Measurements from ENCODE around the gene RASGRP4. TPM values are rescaled to one million over a fixed set of nuclear protein-coding genes. Genes with fewer than 3 reads are reported as not detected.
"Not testable (repeated sequence)": the region's sequence is repeated elsewhere in the genome, so short reads cannot be mapped to it uniquely, and the experiment has no call there.

Gene RASGRP4
- total RNA-seq, 4 donors from 2014 or later, result 1.5 to 19.8 (median 1.7) TPM; not detected in 1

DNA sequence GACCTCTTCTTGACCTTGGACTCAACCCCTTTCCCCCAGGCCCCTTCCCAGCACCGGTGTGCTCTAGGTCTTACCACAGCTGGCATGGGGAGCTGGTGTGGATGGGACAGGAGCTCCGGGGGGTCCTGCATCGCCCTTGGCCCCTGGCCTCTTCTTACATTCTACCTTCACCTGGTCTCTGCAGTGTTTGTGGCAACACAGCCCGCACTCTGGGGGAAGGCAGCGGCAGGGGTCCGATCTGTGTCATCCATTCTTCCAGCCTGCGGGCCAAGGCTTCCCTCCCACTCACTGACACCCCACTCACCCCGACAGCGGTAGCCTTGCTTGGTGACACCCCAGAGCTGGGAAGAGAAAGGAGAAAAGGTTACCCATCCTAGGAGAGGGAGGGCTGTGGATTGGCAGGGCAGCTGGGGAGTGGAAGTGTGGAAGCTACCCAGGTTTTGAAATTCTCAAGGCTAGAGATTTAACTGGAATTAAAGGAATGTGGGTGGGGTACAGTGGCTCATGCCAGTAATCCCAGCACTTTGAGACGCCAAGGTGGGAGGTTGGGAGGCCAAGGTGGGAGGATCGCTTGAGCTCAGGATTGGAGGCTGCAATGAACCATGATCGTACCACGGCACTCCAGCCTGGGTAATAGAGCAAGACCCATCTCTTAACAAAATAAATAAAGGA lies 14.8 kb downstream of the RASGRP4 start:
- Histone ChIP-seq H3K27ac (no peak overlapping the region), H3K27me3 (peaks cover 3% of the 10 kb centered on the region), H3K9me3 (no peaks in the 10 kb centered on the region), H3K4me3 (no peak overlapping the region), H3K4me1 (no peaks in the 10 kb centered on the region), H3K36me3 (peaks cover 0 to 10% (median 4%) of the 10 kb centered on the region in 4 donors)
- intact Hi-C loops (cut with DNase I; ENCODE audit: low total_unique reads), result no loop called here
- in situ Hi-C loops (cut with MboI; ENCODE audit: low pct_ligation_motif_present in 1 of 4, low pct_unique_long_range_greater_than_20kb in 1 of 4, low sequenced_read_pairs in 3 of 4), result loop anchor here (10.0 to 25.0 kb wide), 4 partner anchors 114 to 551 kb away; partner anchors contain the start of genes MRPS12 (in 2 of the 4), SARS2 (in 2 of the 4), EIF3K (in 1 of the 4) and MAP4K1 (in 1 of the 4)
- no peak for DNase-seq
- TF ChIP-seq, protein P1, sequence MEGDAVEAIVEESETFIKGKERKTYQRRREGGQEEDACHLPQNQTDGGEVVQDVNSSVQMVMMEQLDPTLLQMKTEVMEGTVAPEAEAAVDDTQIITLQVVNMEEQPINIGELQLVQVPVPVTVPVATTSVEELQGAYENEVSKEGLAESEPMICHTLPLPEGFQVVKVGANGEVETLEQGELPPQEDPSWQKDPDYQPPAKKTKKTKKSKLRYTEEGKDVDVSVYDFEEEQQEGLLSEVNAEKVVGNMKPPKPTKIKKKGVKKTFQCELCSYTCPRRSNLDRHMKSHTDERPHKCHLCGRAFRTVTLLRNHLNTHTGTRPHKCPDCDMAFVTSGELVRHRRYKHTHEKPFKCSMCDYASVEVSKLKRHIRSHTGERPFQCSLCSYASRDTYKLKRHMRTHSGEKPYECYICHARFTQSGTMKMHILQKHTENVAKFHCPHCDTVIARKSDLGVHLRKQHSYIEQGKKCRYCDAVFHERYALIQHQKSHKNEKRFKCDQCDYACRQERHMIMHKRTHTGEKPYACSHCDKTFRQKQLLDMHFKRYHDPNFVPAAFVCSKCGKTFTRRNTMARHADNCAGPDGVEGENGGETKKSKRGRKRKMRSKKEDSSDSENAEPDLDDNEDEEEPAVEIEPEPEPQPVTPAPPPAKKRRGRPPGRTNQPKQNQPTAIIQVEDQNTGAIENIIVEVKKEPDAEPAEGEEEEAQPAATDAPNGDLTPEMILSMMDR (IDR thresholded peaks at IDR 0.05), result no peak
- TF ChIP-seq POLR2AphosphoS5 (IDR thresholded peaks at IDR 0.05) (no peak), EP300 (IDR thresholded peaks at IDR 0.05; ENCODE audit: low read depth) (no peak), POLR2A (IDR thresholded peaks at IDR 0.05) (no peak)
- WGBS, 2 donors (ENCODE audit: low coverage in 1 of 2), result 88% methylated on average over 13 of the region's 13 CpGs; no CpG with 5 or more reads in 1 of the 2 donors

DNA sequence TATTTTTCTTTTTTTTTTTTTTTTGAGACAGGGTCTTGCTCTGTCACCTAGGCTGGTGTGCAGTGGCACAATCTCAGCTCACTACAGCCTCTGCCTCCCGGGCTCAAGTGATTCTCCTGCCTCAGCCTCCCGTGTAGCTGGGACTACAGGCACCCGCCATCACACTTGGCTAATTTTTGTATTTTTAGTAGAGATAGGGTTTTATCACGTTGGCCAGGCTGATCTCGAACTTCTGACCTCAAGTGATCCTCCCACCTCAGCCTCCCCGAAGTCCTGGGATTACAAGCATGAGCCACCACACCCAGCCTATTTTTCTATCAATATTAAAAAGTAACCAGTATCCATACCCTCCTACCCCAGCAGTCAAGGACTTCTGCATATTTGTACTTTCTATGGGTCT lies 15.6 kb downstream of the RASGRP4 start:
- in situ Hi-C loops (cut with MboI; ENCODE audit: low pct_ligation_motif_present in 1 of 4, low pct_unique_long_range_greater_than_20kb in 1 of 4, low sequenced_read_pairs in 3 of 4), result loop anchor here (10.0 to 25.0 kb wide), 4 partner anchors 114 to 552 kb away; partner anchors contain the start of genes MRPS12 (in 2 of the 4), SARS2 (in 2 of the 4), EIF3K (in 1 of the 4) and MAP4K1 (in 1 of the 4)
- not testable (repeated sequence) for H3K4me1 ChIP-seq
- 60 to 71% methylated on average over 3 to 6 of the region's 6 CpGs for WGBS, 2 donors (ENCODE audit: low coverage in 1 of 2)

DNA sequence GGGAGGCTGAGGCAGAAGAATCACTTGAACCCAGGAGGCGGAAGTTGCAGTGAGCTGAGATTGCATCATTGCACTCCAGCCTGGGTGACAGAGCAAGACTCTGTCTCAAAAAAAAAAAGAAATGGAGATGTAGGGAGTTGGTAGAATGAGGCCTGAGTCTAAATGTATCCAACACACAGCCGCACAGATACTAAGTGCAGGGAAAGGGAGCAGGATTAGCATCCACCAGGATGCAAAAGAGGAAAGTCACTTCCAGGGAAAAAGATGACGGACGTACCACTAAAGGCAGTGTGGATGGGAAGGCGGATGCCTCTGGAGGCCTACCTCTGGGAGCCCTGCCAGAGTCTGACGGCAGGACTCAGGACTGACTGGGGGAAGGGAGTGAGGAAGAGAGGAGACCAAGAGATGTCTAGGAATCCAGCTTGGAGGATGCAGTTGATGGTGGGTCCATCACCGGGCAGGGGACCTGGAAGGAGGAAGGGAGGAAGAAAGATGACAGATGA lies 16.3 kb downstream of the RASGRP4 start:
- H3K9me3 ChIP-seq, result no peaks in the 10 kb centered on the region
- no peak for TF ChIP-seq POLR2A (IDR thresholded peaks at IDR 0.05)
- TF ChIP-seq POLR2AphosphoS5 (IDR thresholded peaks at IDR 0.05), result no peak
- TF ChIP-seq, protein P1 (IDR thresholded peaks at IDR 0.05), result no peak
- no peak for TF ChIP-seq EP300 (IDR thresholded peaks at IDR 0.05; ENCODE audit: low read depth)
- in situ Hi-C loops (cut with MboI; ENCODE audit: low pct_ligation_motif_present in 1 of 4, low pct_unique_long_range_greater_than_20kb in 1 of 4, low sequenced_read_pairs in 3 of 4) (loop anchor here (10.0 to 25.0 kb wide), 5 partner anchors 115 to 553 kb away; partner anchors contain the start of genes MRPS12 (in 2 of the 4), SARS2 (in 2 of the 4), EIF3K (in 1 of the 4) and MAP4K1 (in 1 of the 4)), intact Hi-C loops (cut with DNase I; ENCODE audit: low total_unique reads) (loop anchor here (10.0 kb wide), 1 partner anchor 225 kb away; no protein-coding TSS in a partner anchor)
- H3K4me3 ChIP-seq, result no peak overlapping the region
- H3K27ac ChIP-seq, result no peak overlapping the region
- H3K27me3 ChIP-seq, result peaks cover 2% of the 10 kb centered on the region
- 52 to 56% methylated on average over 7 of the region's 7 CpGs for WGBS, 2 donors (ENCODE audit: low coverage in 1 of 2)
- peaks cover 0 to 11% (median 4%) of the 10 kb centered on the region in 4 donors for H3K36me3 ChIP-seq
- H3K4me1 ChIP-seq, result peaks cover 0 to 3% (median 0%) of the 10 kb centered on the region in 4 donors
- no peak for DNase-seq

More for the DNA sequence above, 15.6 kb downstream of the RASGRP4 start:
- H3K36me3 ChIP-seq, result peaks cover 0 to 11% (median 4%) of the 10 kb centered on the region in 4 donors
- H3K4me3 ChIP-seq; DNase-seq; H3K9me3 ChIP-seq; H3K27ac ChIP-seq; H3K27me3 ChIP-seq; intact Hi-C loops (cut with DNase I; ENCODE audit: low total_unique reads): not testable (repeated sequence)

DNA sequence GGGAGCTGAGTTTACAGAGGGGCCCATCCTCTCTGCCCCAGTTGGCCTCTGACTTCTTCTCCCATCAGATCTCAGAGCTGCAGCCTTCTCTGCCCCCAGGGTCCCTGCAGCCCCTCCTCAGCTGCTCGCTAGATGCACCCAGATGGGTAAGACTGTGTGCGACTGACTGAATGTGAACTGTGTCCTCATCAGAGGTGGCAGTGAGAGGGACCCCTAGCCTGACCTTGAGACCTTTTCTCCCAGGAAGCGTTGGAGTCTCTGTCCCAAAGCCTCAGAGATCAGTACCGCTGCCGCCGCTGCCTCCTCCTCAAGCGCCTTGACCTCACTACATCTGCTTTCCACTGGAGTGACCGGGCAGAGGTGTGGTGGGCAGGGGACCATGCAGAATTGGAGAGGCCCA lies 20.7 kb downstream of the RASGRP4 start:
- no peak for DNase-seq
- Histone ChIP-seq H3K27me3 (peaks cover 14% of the 10 kb centered on the region), H3K9me3 (no peaks in the 10 kb centered on the region), H3K4me3 (no peak overlapping the region), H3K27ac (no peak overlapping the region), H3K4me1 (peaks cover 0 to 20% (median 7%) of the 10 kb centered on the region in 4 donors), H3K36me3 (peaks cover 0 to 11% (median 4%) of the 10 kb centered on the region in 4 donors)
- 91% methylated on average over 8 of the region's 8 CpGs; no CpG with 5 or more reads in 1 of the 2 donors for WGBS, 2 donors (ENCODE audit: low coverage in 1 of 2)
- intact Hi-C loops (cut with DNase I; ENCODE audit: low total_unique reads), result loop anchor here (10.0 kb wide), 1 partner anchor 230 kb away; no protein-coding TSS in a partner anchor
- TF ChIP-seq POLR2A (IDR thresholded peaks at IDR 0.05) (no peak), POLR2AphosphoS5 (IDR thresholded peaks at IDR 0.05) (no peak), EP300 (IDR thresholded peaks at IDR 0.05; ENCODE audit: low read depth) (no peak)
- TF ChIP-seq, protein P1 (IDR thresholded peaks at IDR 0.05), result no peak
- in situ Hi-C loops (cut with MboI; ENCODE audit: low pct_ligation_motif_present in 1 of 4, low pct_unique_long_range_greater_than_20kb in 1 of 4, low sequenced_read_pairs in 3 of 4), result loop anchor here in 3 of 4 donors (10.0 to 25.0 kb wide), 4 partner anchors 207 to 557 kb away; partner anchors contain the start of genes MRPS12 (in 2 of the 3), SARS2 (in 2 of the 3), EIF3K (in 1 of the 3) and MAP4K1 (in 1 of the 3)

Data from transverse colon (tissue), 4 donors.